ENCODE results near the gene BTBD6. TPM values are rescaled to one million over a fixed set of nuclear protein-coding genes. Genes with fewer than 3 reads are reported as not detected.

Gene BTBD6
- total and polyA plus RNA-seq, 2 experiments from 2014 or later, result 5.3 to 77.5 TPM

- Histone ChIP-seq H3K4me2 (ENCODE audit: unreplicated experiment) (no peak overlapping the region), H3F3A (ENCODE audit: insufficient read depth) (no peaks in the 10 kb centered on the region), H3K79me2 (ENCODE audit: insufficient read depth) (peaks cover 17% of the 10 kb centered on the region), H3K9me2 (ENCODE audit: insufficient read depth) (no peaks in the 10 kb centered on the region), H3K4me1 (ENCODE audit: insufficient read depth) (peaks cover 3% of the 10 kb centered on the region; the same call in 1 of the 2 replicates), H3K27ac (no peak overlapping the region), H4K20me1 (ENCODE audit: insufficient read depth) (no peaks in the 10 kb centered on the region), H2AFZ (no peak overlapping the region), H3K9ac (no peak overlapping the region), H3K9me3 (ENCODE audit: low read depth) (no peaks in the 10 kb centered on the region), H3K36me3 (ENCODE audit: low read depth) (peaks cover 9% of the 10 kb centered on the region; the same call in 1 of the 2 replicates), H3K4me3 (no peak overlapping the region), H3K27me3 (replicated peaks; ENCODE audit: insufficient read depth) (no peaks in the 10 kb centered on the region)
- WGBS, 2 experiments (ENCODE audit: low coverage in 1 of 2, low lambda C conversion rate in 2 of 2, missing lambda C conversion rate in 2 of 2), result 91 to 92% methylated on average over 21 of the region's 21 CpGs
- in situ Hi-C loops (cut with MboI), result no loop called here
- DNase-seq, result no peak
- TF ChIP-seq EZH2 (IDR thresholded peaks at IDR 0.05; ENCODE audit: insufficient read depth, poor library complexity, severe bottlenecking) (no peak), EZH2phosphoT487 (IDR thresholded peaks at IDR 0.05; ENCODE audit: insufficient read depth, low read depth) (no peak)
These were observed 4.4 kb downstream of the BTBD6 start for GRCh38 chr14:105252552-105253328.

- no peaks in the 10 kb centered on the region for H4K20me1 ChIP-seq (ENCODE audit: insufficient read depth)
- 95 to 96% methylated on average over 9 of the region's 9 CpGs for WGBS, 2 experiments (ENCODE audit: low coverage in 1 of 2, low lambda C conversion rate in 2 of 2, missing lambda C conversion rate in 2 of 2)
These were observed 5.0 kb downstream of the BTBD6 start for GRCh38 chr14:105253329-105253682.

GRCh38 chr14:105255021-105255507 lies 6.7 kb downstream of the BTBD6 start:
- H3K4me2 ChIP-seq (ENCODE audit: unreplicated experiment), result no peak overlapping the region
- in situ Hi-C loops (cut with MboI), result no loop called here
- no peaks in the 10 kb centered on the region for H3K9me2 ChIP-seq (ENCODE audit: insufficient read depth)
- DNase-seq, result no peak
- no peaks in the 10 kb centered on the region for H3K9me3 ChIP-seq (ENCODE audit: low read depth)
- WGBS, 2 experiments (ENCODE audit: low coverage in 1 of 2, low lambda C conversion rate in 2 of 2, missing lambda C conversion rate in 2 of 2), result 70 to 72% methylated on average over 6 of the region's 6 CpGs
- H3K36me3 ChIP-seq (ENCODE audit: low read depth), result peaks cover 9% of the 10 kb centered on the region; the same call in 1 of the 2 replicates
- H4K20me1 ChIP-seq (ENCODE audit: insufficient read depth), result no peaks in the 10 kb centered on the region
- no peaks in the 10 kb centered on the region for H3F3A ChIP-seq (ENCODE audit: insufficient read depth)
- no peak overlapping the region for H3K9ac ChIP-seq
- H3K4me3 ChIP-seq, result no peak overlapping the region
- H3K27ac ChIP-seq, result no peak overlapping the region
- H2AFZ ChIP-seq, result no peak overlapping the region
- TF ChIP-seq EZH2 (IDR thresholded peaks at IDR 0.05; ENCODE audit: insufficient read depth, poor library complexity, severe bottlenecking) (no peak), EZH2phosphoT487 (IDR thresholded peaks at IDR 0.05; ENCODE audit: insufficient read depth, low read depth) (no peak)
- H3K79me2 ChIP-seq (ENCODE audit: insufficient read depth), result peaks cover 5% of the 10 kb centered on the region
- no peaks in the 10 kb centered on the region for H3K4me1 ChIP-seq (ENCODE audit: insufficient read depth)
- H3K27me3 ChIP-seq (replicated peaks; ENCODE audit: insufficient read depth), result no peaks in the 10 kb centered on the region

More at GRCh38 chr14:105253329-105253682, 5.0 kb downstream of the BTBD6 start:
- H3K9me2 ChIP-seq (ENCODE audit: insufficient read depth), result no peaks in the 10 kb centered on the region
- H3K27ac ChIP-seq, result no peak overlapping the region
- no peak for DNase-seq
- H3K9ac ChIP-seq, result no peak overlapping the region
- H3K36me3 ChIP-seq (ENCODE audit: low read depth), result peaks cover 9% of the 10 kb centered on the region; the same call in 1 of the 2 replicates
- TF ChIP-seq EZH2phosphoT487 (IDR thresholded peaks at IDR 0.05; ENCODE audit: insufficient read depth, low read depth) (no peak), EZH2 (IDR thresholded peaks at IDR 0.05; ENCODE audit: insufficient read depth, poor library complexity, severe bottlenecking) (no peak)
- H3K4me3 ChIP-seq, result no peak overlapping the region
- H2AFZ ChIP-seq, result no peak overlapping the region
- H3K27me3 ChIP-seq (replicated peaks; ENCODE audit: insufficient read depth), result no peaks in the 10 kb centered on the region
- no peak overlapping the region for H3K4me2 ChIP-seq (ENCODE audit: unreplicated experiment)
- peaks cover 13% of the 10 kb centered on the region for H3K79me2 ChIP-seq (ENCODE audit: insufficient read depth)
- no peaks in the 10 kb centered on the region for H3F3A ChIP-seq (ENCODE audit: insufficient read depth)
- in situ Hi-C loops (cut with MboI), result no loop called here
- H3K9me3 ChIP-seq (ENCODE audit: low read depth), result no peaks in the 10 kb centered on the region
- no peaks in the 10 kb centered on the region for H3K4me1 ChIP-seq (ENCODE audit: insufficient read depth)

DNA sequence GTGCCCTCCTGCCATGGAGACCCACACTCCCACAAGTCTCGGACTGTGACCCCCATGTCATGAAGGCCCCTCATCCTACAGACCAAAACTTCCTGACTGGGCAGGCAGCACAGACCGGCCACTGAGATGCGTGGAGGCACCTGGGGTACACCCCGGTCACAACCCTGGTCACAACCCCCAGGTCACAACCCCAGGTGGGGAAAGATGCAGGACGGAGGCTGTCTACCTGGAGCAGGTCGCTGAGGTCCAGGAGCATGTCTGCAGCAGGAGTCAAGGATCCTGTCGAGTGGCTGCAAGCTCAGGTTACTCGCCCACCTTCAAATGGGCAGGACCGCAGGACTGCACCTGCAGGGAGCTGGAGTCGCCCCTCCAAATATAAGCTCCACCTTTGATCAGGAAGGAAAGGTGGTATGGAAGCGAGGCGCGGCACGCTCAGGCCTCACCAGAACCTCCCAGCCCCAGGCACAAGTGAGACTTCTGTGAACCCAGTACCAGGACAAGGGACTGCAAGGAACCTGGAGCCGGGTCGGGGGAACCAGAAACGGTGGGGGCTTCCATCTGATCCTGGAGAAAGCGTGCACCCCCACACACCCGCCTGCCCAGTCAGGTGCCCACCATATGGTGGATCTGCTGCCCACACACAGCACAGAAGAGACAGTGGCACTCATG lies 8.1 kb downstream of the BTBD6 start:
- Histone ChIP-seq H3K4me3 (no peak overlapping the region), H3K9me3 (ENCODE audit: low read depth) (no peaks in the 10 kb centered on the region), H3K79me2 (ENCODE audit: insufficient read depth) (no peaks in the 10 kb centered on the region), H3K36me3 (ENCODE audit: low read depth) (no peaks in the 10 kb centered on the region), H3K9ac (no peak overlapping the region), H3F3A (ENCODE audit: insufficient read depth) (no peaks in the 10 kb centered on the region), H3K4me2 (ENCODE audit: unreplicated experiment) (no peak overlapping the region), H3K27ac (no peak overlapping the region), H3K4me1 (ENCODE audit: insufficient read depth) (no peaks in the 10 kb centered on the region), H2AFZ (no peak overlapping the region), H3K27me3 (replicated peaks; ENCODE audit: insufficient read depth) (no peaks in the 10 kb centered on the region), H3K9me2 (ENCODE audit: insufficient read depth) (no peaks in the 10 kb centered on the region), H4K20me1 (ENCODE audit: insufficient read depth) (no peaks in the 10 kb centered on the region)
- WGBS, 2 experiments (ENCODE audit: low coverage in 1 of 2, low lambda C conversion rate in 2 of 2, missing lambda C conversion rate in 2 of 2), result 90% methylated on average over 19 of the region's 19 CpGs
- in situ Hi-C loops (cut with MboI), result no loop called here
- no peak for TF ChIP-seq EZH2phosphoT487 (IDR thresholded peaks at IDR 0.05; ENCODE audit: insufficient read depth, low read depth)
- no peak for DNase-seq

All from GM23248 (cell line).